Activated CD4-positive, alpha-beta T cell treated with anti-CD3 and anti-CD28 coated beads, Interleukin-2, amount 50 U/mL, for 1 hour (primary cell): ENCODE results near the gene ADAMTSL1.
"Not testable (repeated sequence)": the region's sequence is repeated elsewhere in the genome, so short reads cannot be mapped to it uniquely, and the experiment has no call there.

Experiments
- DNase-seq: peaks from one replicate; pipeline ENCODE4 v3.0.0-alpha.2; 2020

The ADAMTSL1 gene

DNA sequence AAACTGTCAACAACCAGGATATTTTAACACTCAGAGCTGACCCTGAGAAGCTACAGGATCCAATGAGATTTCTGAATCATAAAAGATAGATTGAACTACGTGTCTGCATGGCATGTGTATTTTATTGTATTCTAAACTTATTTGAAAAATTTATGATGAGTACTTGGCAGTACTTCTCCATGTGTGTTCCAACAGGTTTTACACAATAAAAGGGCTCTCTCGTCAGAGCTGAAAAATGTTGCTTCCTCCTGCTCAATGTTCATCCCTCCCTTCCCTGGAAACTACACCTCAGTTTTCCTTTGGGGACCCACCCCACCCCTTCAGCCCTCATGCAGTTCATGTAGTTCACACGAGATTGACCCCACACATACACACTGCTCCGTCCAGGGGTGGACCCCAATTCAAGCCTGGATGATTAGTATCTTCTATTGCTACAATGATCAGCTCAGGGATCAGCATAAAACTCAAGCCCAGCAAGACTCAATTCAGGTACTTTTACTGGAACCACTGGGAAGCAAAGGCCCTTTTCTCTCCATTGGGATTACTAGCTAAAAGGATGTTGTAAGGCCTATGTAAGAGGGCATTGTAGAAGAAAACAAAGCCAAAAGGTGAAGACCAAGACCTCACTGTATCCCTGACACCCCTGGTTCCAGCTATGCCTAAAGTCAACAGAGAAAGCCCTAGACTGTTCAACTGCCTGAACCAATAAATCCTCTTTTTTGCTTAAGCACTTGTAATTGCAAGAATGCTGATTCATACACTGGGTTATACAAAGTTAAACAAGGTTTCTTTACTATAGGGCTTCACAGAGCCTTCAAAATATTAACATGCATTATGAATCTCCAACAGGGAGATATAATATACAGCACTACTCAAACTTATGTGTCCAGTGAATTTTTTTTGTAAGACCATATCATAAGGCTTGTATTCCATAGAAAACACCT lies 446.5 kb downstream of the ADAMTSL1 start:
- no peak for DNase-seq

GRCh38 chr9:18921366-18922075 lies 447.6 kb downstream of the ADAMTSL1 start:
- DNase-seq, result no peak

DNA sequence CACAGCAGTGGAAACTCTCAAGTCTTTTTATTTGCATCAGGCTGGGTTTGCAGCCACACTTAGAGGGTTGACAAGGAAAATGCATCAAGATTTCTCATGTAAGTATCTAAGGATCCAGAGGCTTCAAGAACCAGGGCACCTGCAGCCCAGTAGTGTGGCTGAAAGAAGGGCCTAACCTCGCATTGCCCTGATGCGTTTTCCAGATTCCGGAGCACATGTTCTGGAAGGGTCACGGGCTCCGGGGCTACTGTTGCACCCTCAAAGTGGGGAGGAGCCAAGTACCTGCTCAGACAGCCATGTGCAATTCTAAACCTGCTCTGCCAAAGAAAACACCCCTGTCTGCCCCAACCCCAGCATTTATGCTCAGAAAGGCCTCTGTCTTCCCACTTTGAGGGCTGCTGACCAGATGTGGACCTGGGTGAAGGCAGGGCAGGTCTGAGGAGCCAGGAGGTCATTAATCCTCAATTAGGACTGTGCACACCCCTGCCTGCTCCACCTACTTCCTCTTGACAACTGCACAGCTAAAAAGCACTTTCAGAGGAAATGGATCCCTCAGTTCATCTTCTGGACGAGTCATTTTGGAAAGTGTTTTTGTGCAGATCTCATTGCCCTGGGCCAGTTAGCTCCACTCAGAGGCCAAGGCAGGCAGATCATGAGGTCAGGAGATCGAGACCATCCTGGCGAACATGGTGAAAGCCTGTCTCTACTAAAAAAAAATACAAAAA lies 448.4 kb downstream of the ADAMTSL1 start:
- no peak for DNase-seq

DNA sequence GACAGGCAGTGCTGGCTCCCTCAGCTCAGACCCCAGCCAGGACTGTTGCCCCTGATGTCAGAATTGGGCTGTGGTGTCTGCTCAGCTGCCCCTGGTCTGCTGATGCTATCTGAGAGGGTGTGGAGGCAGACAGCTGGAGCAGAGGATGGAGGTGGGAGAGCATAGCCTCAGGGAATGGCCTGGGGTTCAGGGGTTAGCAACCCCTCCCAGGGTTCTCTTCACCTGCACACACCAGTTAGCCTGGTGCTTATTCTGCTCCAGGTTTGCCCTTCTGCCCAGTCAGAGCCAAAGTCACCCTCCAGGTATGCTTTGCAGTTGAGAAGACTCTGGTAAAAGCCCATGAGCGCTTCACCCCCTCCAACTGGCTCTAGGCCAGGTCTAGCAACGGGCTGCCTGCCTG lies 449.2 kb downstream of the ADAMTSL1 start:
- DNase-seq, result no peak

DNA sequence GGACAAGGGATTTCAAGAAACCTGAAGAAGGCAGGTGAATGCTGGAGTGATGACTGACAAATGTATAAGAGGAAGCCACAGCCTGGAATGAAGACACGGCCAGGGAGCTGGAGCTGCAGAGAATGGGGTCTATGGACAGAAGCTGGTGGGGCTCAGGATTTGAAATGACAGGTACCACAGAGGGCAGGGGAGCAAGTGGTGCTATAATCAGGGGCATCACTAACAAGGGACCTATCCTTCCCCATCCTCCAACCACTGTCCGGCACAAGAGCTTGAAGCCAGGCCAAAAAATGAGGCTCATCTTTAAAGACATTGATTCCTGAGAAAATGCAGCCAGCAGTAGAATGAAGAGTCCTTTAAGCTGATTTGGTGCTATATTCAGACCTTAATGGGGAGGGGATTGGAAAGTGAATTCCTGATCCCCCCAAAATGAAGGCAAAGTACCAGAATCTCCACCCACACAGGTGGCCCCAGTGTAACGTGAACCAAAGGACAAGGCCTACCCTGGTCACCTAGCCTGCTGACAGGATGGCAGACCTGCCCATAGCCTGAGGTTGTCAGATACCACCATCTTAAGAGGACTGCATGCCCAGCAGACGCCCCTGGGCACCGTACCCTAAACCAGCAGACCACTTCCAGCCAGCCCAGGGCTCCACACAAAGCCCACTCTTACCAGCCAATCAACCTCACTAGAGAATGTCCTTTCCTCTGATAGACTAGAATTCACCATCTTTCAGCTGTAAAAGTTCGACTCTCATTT lies 449.9 kb downstream of the ADAMTSL1 start:
- DNase-seq, result no peak

DNA sequence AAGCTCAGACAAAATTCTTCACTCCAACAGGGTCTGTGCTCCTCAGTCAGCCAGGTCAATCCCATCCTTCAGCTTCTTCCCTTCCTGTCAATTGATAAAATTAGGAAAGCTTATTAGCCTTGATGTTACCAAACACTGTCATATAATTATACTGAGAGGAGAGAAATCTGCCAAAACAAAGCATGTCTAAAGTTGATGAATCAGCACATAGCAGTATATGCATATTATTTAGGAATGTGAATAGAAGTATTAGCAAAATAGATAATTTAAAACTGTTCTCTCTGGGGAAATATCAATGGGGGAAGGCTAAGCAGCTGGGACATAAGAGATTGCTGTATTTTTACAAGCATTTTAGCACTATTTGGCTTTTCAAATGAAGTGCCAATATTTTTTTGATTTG lies 451.9 kb downstream of the ADAMTSL1 start:
- no peak for DNase-seq

GRCh38 chr9:18926513-18926912 lies 452.6 kb downstream of the ADAMTSL1 start:
- no peak for DNase-seq

DNA sequence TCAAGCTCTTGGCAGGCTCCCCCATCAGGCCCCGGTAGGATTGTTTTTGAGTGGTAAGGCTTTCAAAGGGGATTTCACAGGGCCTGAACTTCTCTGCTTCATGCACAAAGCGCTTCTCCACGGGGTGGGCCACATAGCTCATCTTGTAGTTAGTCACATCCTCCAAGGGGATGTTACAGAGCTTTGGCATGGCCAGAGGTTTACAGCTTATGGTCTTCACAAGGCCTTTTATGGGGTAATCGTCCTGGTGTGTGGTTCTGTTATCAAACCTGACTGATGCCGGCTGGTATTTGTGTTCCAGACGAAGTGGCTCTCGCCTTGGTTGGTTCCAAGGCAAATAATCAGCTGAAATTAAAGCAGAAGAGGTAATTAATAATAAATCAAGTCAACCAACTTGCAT lies 454.8 kb downstream of the ADAMTSL1 start:
- DNase-seq, result no peak

DNA sequence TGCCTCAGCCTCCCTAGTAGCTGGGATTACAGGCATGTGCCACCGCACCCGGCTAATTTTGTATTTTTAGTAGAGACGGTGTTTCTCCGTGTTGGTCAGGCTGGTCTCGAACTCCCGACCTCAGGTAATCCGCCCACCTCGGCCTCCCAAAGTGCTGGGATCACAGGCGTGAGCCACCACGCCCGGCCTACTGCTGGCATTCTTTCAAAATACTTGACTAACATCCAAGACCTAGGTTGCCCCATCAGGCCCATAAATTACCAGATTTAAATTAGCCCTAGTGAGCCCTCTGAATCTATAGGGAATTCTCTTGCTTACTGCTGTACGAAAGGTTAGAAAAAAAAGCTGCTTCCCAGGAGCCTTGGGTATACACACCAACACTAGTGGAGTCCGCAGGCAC lies 456.7 kb downstream of the ADAMTSL1 start:
- DNase-seq, result not testable (repeated sequence)

DNA sequence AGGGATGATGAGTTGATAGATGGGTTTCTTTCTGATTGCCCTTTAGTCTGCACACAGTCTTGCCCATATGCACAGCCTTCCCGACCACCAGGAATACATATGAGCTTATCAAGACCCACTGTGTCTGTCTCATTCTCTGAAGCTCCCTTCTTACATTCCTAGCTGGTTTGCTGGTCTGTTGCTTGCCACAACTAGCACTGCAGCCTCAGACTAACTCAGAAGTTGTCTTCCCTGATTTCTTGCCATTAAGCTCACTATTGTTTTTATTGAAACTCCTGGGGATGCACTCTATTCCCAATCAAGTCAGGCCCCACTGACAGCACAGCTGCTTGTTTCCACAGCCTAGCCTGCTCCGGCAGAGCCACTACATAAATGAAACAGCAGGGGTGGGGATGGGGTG lies 461.6 kb downstream of the ADAMTSL1 start:
- DNase-seq, result no peak

DNA sequence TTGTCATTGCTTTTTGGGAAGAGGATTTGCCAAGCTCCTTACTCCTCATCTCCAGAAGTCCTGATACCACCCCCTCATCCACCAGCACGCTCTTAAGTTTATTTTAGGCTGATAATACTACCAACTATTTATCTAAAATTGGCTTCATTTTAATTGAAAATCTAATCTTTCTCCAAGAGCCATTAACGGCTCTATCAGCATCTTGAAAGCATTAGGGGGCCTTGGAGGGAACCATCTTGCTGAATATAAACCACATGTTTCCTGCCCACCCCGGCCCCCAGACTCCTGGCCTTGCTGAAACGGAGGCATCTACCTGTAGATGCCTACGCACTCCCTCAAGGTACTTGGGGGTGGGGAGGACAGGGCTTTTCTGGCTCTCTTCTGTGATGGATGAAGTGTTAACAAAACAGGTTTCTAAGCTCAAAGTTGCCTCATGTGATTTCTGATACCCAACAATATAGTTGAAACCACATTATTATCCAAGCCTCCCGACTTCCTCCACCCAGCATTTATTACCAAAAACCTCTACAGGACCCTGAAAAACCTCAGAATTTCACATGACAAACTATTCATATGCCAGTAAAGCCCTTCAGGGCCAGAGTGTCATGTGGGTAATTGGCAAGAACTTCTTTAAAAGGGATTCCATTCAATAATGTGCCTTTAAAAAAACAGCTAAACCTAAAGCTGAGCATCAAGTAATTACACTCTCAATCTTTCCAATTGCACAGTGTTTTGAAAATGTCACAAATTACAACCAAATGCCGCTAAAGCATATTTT lies 462.3 kb downstream of the ADAMTSL1 start:
- no peak for DNase-seq

DNA sequence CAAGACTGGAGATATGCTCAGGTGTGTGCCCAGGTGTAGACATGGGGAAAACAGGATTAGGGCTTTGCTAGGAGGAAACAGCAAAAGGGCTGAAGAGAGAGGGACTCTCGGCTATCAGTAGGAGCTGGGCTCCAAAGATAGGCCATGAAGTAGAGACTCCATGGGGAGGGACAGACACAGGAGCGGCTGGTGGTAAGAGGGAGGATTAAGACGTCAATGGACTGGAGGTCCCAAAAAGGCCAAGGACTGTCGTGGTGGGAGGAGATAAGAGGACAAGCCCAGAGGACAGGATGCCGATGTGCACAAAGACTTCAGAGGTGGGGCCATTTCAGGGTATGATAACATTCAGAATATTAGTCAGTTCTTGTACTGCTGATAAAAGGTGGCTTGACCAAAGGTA lies 466.0 kb downstream of the ADAMTSL1 start:
- no peak for DNase-seq

DNA sequence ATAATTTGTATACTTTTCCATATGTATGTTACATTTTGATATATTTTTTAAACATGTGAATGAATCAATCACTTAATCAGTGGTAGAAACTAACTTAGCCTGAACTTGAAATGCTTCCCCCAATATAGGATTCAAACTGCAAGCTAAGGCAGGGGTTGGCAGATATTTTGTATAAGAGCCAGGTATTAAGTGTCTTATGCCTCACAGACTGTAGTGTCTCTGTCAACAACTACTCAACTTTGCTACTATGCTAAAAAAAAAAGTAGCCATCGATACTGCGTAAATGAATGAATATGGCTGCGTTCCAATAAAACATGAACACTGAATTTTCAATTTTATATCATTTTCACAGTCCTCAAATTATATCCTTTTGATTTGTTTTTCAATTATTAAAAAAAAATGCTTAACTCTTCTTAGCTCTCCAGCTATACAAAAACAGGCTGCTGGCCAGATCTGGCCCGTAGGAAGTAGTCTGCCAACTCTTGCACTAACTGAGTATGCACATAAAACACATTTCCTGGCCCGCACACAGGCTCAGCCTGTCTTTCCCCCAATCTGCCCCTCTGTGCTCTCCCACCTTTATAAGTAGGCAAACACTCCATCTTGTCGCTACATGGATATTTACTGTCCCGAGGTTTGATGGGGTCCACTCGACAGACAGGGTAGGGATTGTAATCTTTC lies 467.2 kb downstream of the ADAMTSL1 start:
- DNase-seq, result no peak

DNA sequence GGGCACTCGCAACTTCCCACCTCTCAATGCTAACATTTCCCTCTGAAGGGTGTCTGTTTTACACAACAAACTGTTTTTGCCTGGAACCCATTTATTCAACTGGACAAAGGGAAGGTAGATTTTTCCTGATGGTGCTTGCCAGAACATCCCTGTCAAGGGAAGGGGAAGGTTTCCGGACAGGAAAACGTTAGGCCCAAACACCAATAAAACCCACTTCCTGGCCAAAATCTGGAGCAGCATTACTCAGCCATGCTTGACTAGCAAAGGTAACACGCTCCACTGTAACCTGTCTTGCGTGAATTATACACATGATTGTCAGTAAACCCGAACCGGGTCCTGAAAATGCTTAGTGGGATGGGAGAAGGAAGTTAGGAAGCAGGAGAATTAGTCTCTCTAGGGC lies 468.8 kb downstream of the ADAMTSL1 start:
- DNase-seq, result no peak

- no peak for DNase-seq
These were observed 474.0 kb downstream of the ADAMTSL1 start for GRCh38 chr9:18947892-18948339.

- no peak for DNase-seq
These were observed 478.0 kb downstream of the ADAMTSL1 start for GRCh38 chr9:18951936-18952335.

DNA sequence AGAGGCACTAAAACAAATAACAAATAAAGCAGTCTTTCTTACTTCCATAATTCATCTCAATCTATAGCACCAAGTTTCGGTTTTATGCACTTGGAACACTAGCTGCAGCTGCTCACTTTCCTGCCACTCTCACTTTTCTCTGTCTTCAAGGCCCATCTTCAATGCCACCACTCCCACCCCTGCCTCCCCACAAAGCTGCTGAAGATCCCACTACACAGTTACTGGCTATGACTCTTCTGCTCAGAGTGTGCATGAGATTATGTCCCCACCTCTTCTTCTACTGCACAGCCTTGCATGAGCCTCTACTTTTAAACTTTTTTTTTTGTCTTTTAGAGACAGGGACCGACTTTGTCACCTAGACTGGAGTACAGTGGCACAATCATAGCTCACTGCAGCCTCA lies 481.7 kb downstream of the ADAMTSL1 start:
- DNase-seq, result no peak
